DOHH2 (cell line): ENCODE data around the gene PRRX1.

Experiments used
- CTCF ChIP-seq: fragments of 200-600 bp; sonication (generic); IDR thresholded peaks from one replicate; pipeline ENCODE4 v1.5.1; 2014; ENCODE audit warnings: antibody characterized with exemption, mild to moderate bottlenecking, low read depth, low read length; ENCODE audit not compliant: poor library complexity, severe bottlenecking
- EZH2phosphoT487 ChIP-seq: fragments of 200-600 bp; sonication (generic); IDR thresholded peaks from 2 replicates; pipeline ENCODE4 v1.6.1; 2017; ENCODE audit warnings: borderline replicate concordance, mild to moderate bottlenecking, antibody characterized with exemption, low read length, moderate library complexity, mixed read lengths

- TF ChIP-seq CTCF (no peak), EZH2phosphoT487 (no peak)
Observed at GRCh38 chr1:170697316-170697715, 33.4 kb downstream of the PRRX1 start.
